ENCODE results near the gene ABCG4.

Gene ABCG4

GRCh38 chr11:119116235-119116594, 32.6 kb upstream of the ABCG4 start:
- H2BK12ac ChIP-seq (ENCODE audit: low read length) = no peak overlapping the region
- no peak overlapping the region for H3K9ac ChIP-seq (ENCODE audit: low read depth, low read length, poor library complexity)
- H3K36me3 ChIP-seq (replicated peaks in 1 of 2; ENCODE audit: control insufficient read depth in 2 of 2, insufficient read depth in 2 of 2, low read length in 2 of 2) = peaks cover 5 to 28% of the 10 kb centered on the region in 2 donors
- no peak overlapping the region for H3K14ac ChIP-seq (ENCODE audit: low read length)
- H3K4ac ChIP-seq (ENCODE audit: low read length) = no peak overlapping the region
- no peaks in the 10 kb centered on the region for H3K9me3 ChIP-seq (replicated peaks in 1 of 2; ENCODE audit: control insufficient read depth in 2 of 2, insufficient read depth in 1 of 2, low read depth in 1 of 2, low read length in 2 of 2)
- no peak overlapping the region for H2BK120ac ChIP-seq (ENCODE audit: low read depth, low read length)
- no peak overlapping the region for H4K8ac ChIP-seq (ENCODE audit: low read depth, low read length)
- no peak overlapping the region for H3K23ac ChIP-seq (ENCODE audit: low read depth, low read length, poor library complexity)
- no peak overlapping the region for H2BK5ac ChIP-seq (ENCODE audit: low read length)
- no peak overlapping the region for H2AK5ac ChIP-seq (ENCODE audit: low read depth, low read length)
- no peak overlapping the region for H2AFZ ChIP-seq (ENCODE audit: low read length)
- peaks cover 2 to 6% of the 10 kb centered on the region in 2 donors for H3K4me1 ChIP-seq (ENCODE audit: control insufficient read depth in 2 of 2, insufficient read depth in 1 of 2, low read depth in 1 of 2, low read length in 2 of 2)
- H3K27ac ChIP-seq (replicated peaks; ENCODE audit: low read length) = no peak overlapping the region
- WGBS, 2 donors (ENCODE audit: extremely low coverage in 2 of 2, insufficient read length in 2 of 2, insufficient replicate concordance in 1 of 2) = no CpG with 5 or more reads among the region's 10 CpGs
- H3K79me1 ChIP-seq (ENCODE audit: low read depth, low read length) = no peaks in the 10 kb centered on the region
- no peak overlapping the region for H3K18ac ChIP-seq (ENCODE audit: low read length)
- H4K91ac ChIP-seq (ENCODE audit: low read depth, low read length, poor library complexity) = no peak overlapping the region
- H3K27me3 ChIP-seq (ENCODE audit: control insufficient read depth in 3 of 3, insufficient read depth in 3 of 3, low read depth in 1 of 3, low read length in 3 of 3) = no peaks in the 10 kb centered on the region
- no peak overlapping the region for H2BK15ac ChIP-seq (ENCODE audit: low read length)
- DNase-seq (ENCODE audit: low spot score) = no peak
- no peak overlapping the region for H3K4me2 ChIP-seq (ENCODE audit: insufficient read depth, low read length, poor library complexity, severe bottlenecking)
- no peak overlapping the region for H3K4me3 ChIP-seq (ENCODE audit: low read length in 2 of 2)

- Histone ChIP-seq H3K18ac (ENCODE audit: low read length) (no peak overlapping the region), H3K27me3 (ENCODE audit: control insufficient read depth in 3 of 3, insufficient read depth in 3 of 3, low read depth in 1 of 3, low read length in 3 of 3) (no peaks in the 10 kb centered on the region), H3K4me1 (ENCODE audit: control insufficient read depth in 2 of 2, insufficient read depth in 1 of 2, low read depth in 1 of 2, low read length in 2 of 2) (peaks cover 2 to 6% of the 10 kb centered on the region in 2 donors), H2AFZ (ENCODE audit: low read length) (no peak overlapping the region), H3K4me3 (ENCODE audit: low read length in 2 of 2) (no peak overlapping the region), H3K23ac (ENCODE audit: low read depth, low read length, poor library complexity) (no peak overlapping the region), H4K8ac (ENCODE audit: low read depth, low read length) (no peak overlapping the region), H3K4me2 (ENCODE audit: insufficient read depth, low read length, poor library complexity, severe bottlenecking) (no peak overlapping the region), H3K4ac (ENCODE audit: low read length) (no peak overlapping the region), H3K79me1 (ENCODE audit: low read depth, low read length) (no peaks in the 10 kb centered on the region), H3K36me3 (replicated peaks in 1 of 2; ENCODE audit: control insufficient read depth in 2 of 2, insufficient read depth in 2 of 2, low read length in 2 of 2) (peaks cover 5 to 24% of the 10 kb centered on the region in 2 donors), H2BK120ac (ENCODE audit: low read depth, low read length) (no peak overlapping the region), H4K91ac (ENCODE audit: low read depth, low read length, poor library complexity) (no peak overlapping the region), H2BK5ac (ENCODE audit: low read length) (no peak overlapping the region), H2BK15ac (ENCODE audit: low read length) (no peak overlapping the region), H3K14ac (ENCODE audit: low read length) (no peak overlapping the region), H3K9me3 (replicated peaks in 1 of 2; ENCODE audit: control insufficient read depth in 2 of 2, insufficient read depth in 1 of 2, low read depth in 1 of 2, low read length in 2 of 2) (no peaks in the 10 kb centered on the region), H3K9ac (ENCODE audit: low read depth, low read length, poor library complexity) (no peak overlapping the region), H2BK12ac (ENCODE audit: low read length) (no peak overlapping the region), H3K27ac (replicated peaks; ENCODE audit: low read length) (no peak overlapping the region), H2AK5ac (ENCODE audit: low read depth, low read length) (no peak overlapping the region)
- no peak for DNase-seq (ENCODE audit: low spot score)
- no CpG with 5 or more reads among the region's 5 CpGs for WGBS, 2 donors (ENCODE audit: extremely low coverage in 2 of 2, insufficient read length in 2 of 2, insufficient replicate concordance in 1 of 2)
Observed at GRCh38 chr11:119116601-119117000, 32.3 kb upstream of the ABCG4 start.

GRCh38 chr11:119117004-119117706, 31.7 kb upstream of the ABCG4 start:
- no peak overlapping the region for H3K14ac ChIP-seq (ENCODE audit: low read length)
- no peak overlapping the region for H2AFZ ChIP-seq (ENCODE audit: low read length)
- no peaks in the 10 kb centered on the region for H3K9me3 ChIP-seq (replicated peaks in 1 of 2; ENCODE audit: control insufficient read depth in 2 of 2, insufficient read depth in 1 of 2, low read depth in 1 of 2, low read length in 2 of 2)
- H3K18ac ChIP-seq (ENCODE audit: low read length) = no peak overlapping the region
- no peak overlapping the region for H2BK120ac ChIP-seq (ENCODE audit: low read depth, low read length)
- no peak for DNase-seq (ENCODE audit: low spot score)
- peaks cover 2 to 8% of the 10 kb centered on the region in 2 donors for H3K4me1 ChIP-seq (ENCODE audit: control insufficient read depth in 2 of 2, insufficient read depth in 1 of 2, low read depth in 1 of 2, low read length in 2 of 2)
- H2BK5ac ChIP-seq (ENCODE audit: low read length) = no peak overlapping the region
- no peak overlapping the region for H3K4me2 ChIP-seq (ENCODE audit: insufficient read depth, low read length, poor library complexity, severe bottlenecking)
- H3K4me3 ChIP-seq (ENCODE audit: low read length in 2 of 2) = no peak overlapping the region
- no peak overlapping the region for H4K8ac ChIP-seq (ENCODE audit: low read depth, low read length)
- peaks cover 5 to 19% of the 10 kb centered on the region in 2 donors for H3K36me3 ChIP-seq (replicated peaks in 1 of 2; ENCODE audit: control insufficient read depth in 2 of 2, insufficient read depth in 2 of 2, low read length in 2 of 2)
- H3K79me1 ChIP-seq (ENCODE audit: low read depth, low read length) = peaks cover 1% of the 10 kb centered on the region
- H3K9ac ChIP-seq (ENCODE audit: low read depth, low read length, poor library complexity) = no peak overlapping the region
- H3K27ac ChIP-seq (replicated peaks; ENCODE audit: low read length) = no peak overlapping the region
- H3K23ac ChIP-seq (ENCODE audit: low read depth, low read length, poor library complexity) = no peak overlapping the region
- no CpG with 5 or more reads among the region's 3 CpGs for WGBS, 2 donors (ENCODE audit: extremely low coverage in 2 of 2, insufficient read length in 2 of 2, insufficient replicate concordance in 1 of 2)
- H3K27me3 ChIP-seq (ENCODE audit: control insufficient read depth in 3 of 3, insufficient read depth in 3 of 3, low read depth in 1 of 3, low read length in 3 of 3) = no peaks in the 10 kb centered on the region
- H3K4ac ChIP-seq (ENCODE audit: low read length) = no peak overlapping the region
- H2BK12ac ChIP-seq (ENCODE audit: low read length) = no peak overlapping the region
- H2AK5ac ChIP-seq (ENCODE audit: low read depth, low read length) = no peak overlapping the region
- no peak overlapping the region for H4K91ac ChIP-seq (ENCODE audit: low read depth, low read length, poor library complexity)
- H2BK15ac ChIP-seq (ENCODE audit: low read length) = no peak overlapping the region

GRCh38 chr11:119118227-119118626, 30.6 kb upstream of the ABCG4 start:
- Histone ChIP-seq H2BK12ac (ENCODE audit: low read length) (no peak overlapping the region), H2BK120ac (ENCODE audit: low read depth, low read length) (no peak overlapping the region), H3K4ac (ENCODE audit: low read length) (no peak overlapping the region), H3K14ac (ENCODE audit: low read length) (no peak overlapping the region), H2AK5ac (ENCODE audit: low read depth, low read length) (no peak overlapping the region), H3K9ac (ENCODE audit: low read depth, low read length, poor library complexity) (no peak overlapping the region), H3K79me1 (ENCODE audit: low read depth, low read length) (peaks cover 6% of the 10 kb centered on the region), H2AFZ (ENCODE audit: low read length) (no peak overlapping the region), H4K8ac (ENCODE audit: low read depth, low read length) (no peak overlapping the region), H4K91ac (ENCODE audit: low read depth, low read length, poor library complexity) (no peak overlapping the region), H3K18ac (ENCODE audit: low read length) (no peak overlapping the region), H3K4me3 (ENCODE audit: low read length in 2 of 2) (no peak overlapping the region), H3K27ac (replicated peaks; ENCODE audit: low read length) (no peak overlapping the region), H3K27me3 (ENCODE audit: control insufficient read depth in 3 of 3, insufficient read depth in 3 of 3, low read depth in 1 of 3, low read length in 3 of 3) (no peaks in the 10 kb centered on the region), H3K36me3 (replicated peaks in 1 of 2; ENCODE audit: control insufficient read depth in 2 of 2, insufficient read depth in 2 of 2, low read length in 2 of 2) (peaks cover 3 to 12% of the 10 kb centered on the region in 2 donors), H3K4me1 (ENCODE audit: control insufficient read depth in 2 of 2, insufficient read depth in 1 of 2, low read depth in 1 of 2, low read length in 2 of 2) (peaks cover 5 to 15% of the 10 kb centered on the region in 2 donors), H3K9me3 (replicated peaks in 1 of 2; ENCODE audit: control insufficient read depth in 2 of 2, insufficient read depth in 1 of 2, low read depth in 1 of 2, low read length in 2 of 2) (no peaks in the 10 kb centered on the region), H2BK15ac (ENCODE audit: low read length) (no peak overlapping the region), H3K23ac (ENCODE audit: low read depth, low read length, poor library complexity) (no peak overlapping the region), H2BK5ac (ENCODE audit: low read length) (no peak overlapping the region), H3K4me2 (ENCODE audit: insufficient read depth, low read length, poor library complexity, severe bottlenecking) (no peak overlapping the region)
- no CpG with 5 or more reads among the region's 5 CpGs for WGBS, 2 donors (ENCODE audit: extremely low coverage in 2 of 2, insufficient read length in 2 of 2, insufficient replicate concordance in 1 of 2)
- DNase-seq (ENCODE audit: low spot score) = no peak
